ENCODE measurements around the gene MILR1.

GRCh38 chr17:64494121-64494520, 45.2 kb downstream of the MILR1 start:
- TF ChIP-seq CTCF (conservative IDR thresholded peaks at IDR 0.05) = no peak
- no peak for TF ChIP-seq ZFX (IDR thresholded peaks at IDR 0.05)
